CD8-positive, alpha-beta memory T cell (primary cell): ENCODE results near the gene ANXA10. TPM values are rescaled to one million over a fixed set of nuclear protein-coding genes. Genes with fewer than 3 reads are reported as not detected.

Experiments used
- CTCF ChIA-PET: fragments of 350-600 bp; sonication (Branson Sonifier 250); formaldehyde crosslinking; loops from one replicate; lab custom pipeline; 2021; ENCODE audit warnings: antibody characterized with exemption; lab: Charles Lee
- POLR2A ChIA-PET: fragments of 350-600 bp; sonication (Branson Sonifier 250); formaldehyde crosslinking; loops from one replicate; lab custom pipeline; 2021; ENCODE audit warnings: antibody characterized with exemption; lab: Charles Lee
- DNase-seq, 5 donors: peaks; one replicate each; pipeline versions ENCODE4 v3.0.0 to v3.0.0-alpha.2; 2020 to 2022; ENCODE audit warnings: mixed read lengths in 1 of 5
- H3K27ac ChIP-seq: one replicate; pipeline ENCODE4 v1.7.0; 2013; ENCODE audit warnings: low read depth, mild to moderate bottlenecking, low read length, moderate library complexity
- H3K27me3 ChIP-seq: 2 replicates; pipeline ENCODE4 v1.7.0; 2013; ENCODE audit warnings: low read length, mild to moderate bottlenecking; ENCODE audit not compliant: insufficient read depth, poor library complexity, severe bottlenecking
- H3K36me3 ChIP-seq: 2 replicates; pipeline ENCODE4 v1.7.0; 2013; ENCODE audit warnings: mild to moderate bottlenecking, low read length, moderate library complexity; ENCODE audit not compliant: insufficient read depth
- H3K4me1 ChIP-seq: 2 replicates; pipeline ENCODE4 v1.7.0; 2013; ENCODE audit warnings: mild to moderate bottlenecking, low read length, moderate library complexity; ENCODE audit not compliant: insufficient read depth
- H3K4me3 ChIP-seq: 2 replicates; pipeline ENCODE4 v1.7.0; 2013; ENCODE audit warnings: mild to moderate bottlenecking, low read length
- H3K9me3 ChIP-seq: 2 replicates; pipeline ENCODE4 v1.7.0; 2013; ENCODE audit warnings: mild to moderate bottlenecking, low read length
- H3K27ac Mint-ChIP-seq, 8 donors: one replicate each; pipeline ENCODE4 v1.8.0; 2020 to 2021; ENCODE audit warnings: mixed read lengths in 8 of 8, mild to moderate bottlenecking in 6 of 8, inconsistent platforms in 3 of 8, moderate library complexity in 3 of 8
- H3K27me3 Mint-ChIP-seq, 2 donors: one replicate each; pipeline ENCODE4 v1.8.0; 2020 to 2021; ENCODE audit warnings: mixed read lengths in 2 of 2, mild to moderate bottlenecking in 1 of 2, moderate library complexity in 1 of 2
- H3K36me3 Mint-ChIP-seq, 3 donors: one replicate each; pipeline ENCODE4 v1.8.0; 2020 to 2021; ENCODE audit warnings: mixed read lengths in 3 of 3, inconsistent platforms in 1 of 3, mild to moderate bottlenecking in 1 of 3
- H3K4me1 Mint-ChIP-seq, 3 donors: one replicate each; pipeline ENCODE4 v1.8.0; 2020 to 2021; ENCODE audit warnings: mixed read lengths in 3 of 3, inconsistent platforms in 1 of 3, mild to moderate bottlenecking in 1 of 3
- H3K4me3 Mint-ChIP-seq, 7 donors: one replicate each; pipeline ENCODE4 v1.8.0; 2020 to 2021; ENCODE audit warnings: mixed read lengths in 7 of 7, mild to moderate bottlenecking in 6 of 7, moderate library complexity in 4 of 7, inconsistent platforms in 2 of 7
- H3K9me3 Mint-ChIP-seq, 5 donors: one replicate each; pipeline ENCODE4 v1.8.0; 2020 to 2022; ENCODE audit warnings: mixed read lengths in 5 of 5, mild to moderate bottlenecking in 3 of 5, moderate library complexity in 2 of 5, inconsistent platforms in 1 of 5
- polyA plus RNA-seq: library from polyadenylated mRNA; unstranded; fragments of 300-500 nt; fragmentation: Illumina TruSeq; gene quantifications from one replicate; pipeline ENCODE4 v1.2.3, GENCODE V29; 2021
- total RNA-seq, 2 experiments: library from RNA; stranded (reverse); gene quantifications; one replicate each; pipeline ENCODE4 v1.2.3, GENCODE V29; 2021

ANXA10 gene, protein sequence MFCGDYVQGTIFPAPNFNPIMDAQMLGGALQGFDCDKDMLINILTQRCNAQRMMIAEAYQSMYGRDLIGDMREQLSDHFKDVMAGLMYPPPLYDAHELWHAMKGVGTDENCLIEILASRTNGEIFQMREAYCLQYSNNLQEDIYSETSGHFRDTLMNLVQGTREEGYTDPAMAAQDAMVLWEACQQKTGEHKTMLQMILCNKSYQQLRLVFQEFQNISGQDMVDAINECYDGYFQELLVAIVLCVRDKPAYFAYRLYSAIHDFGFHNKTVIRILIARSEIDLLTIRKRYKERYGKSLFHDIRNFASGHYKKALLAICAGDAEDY
- total RNA-seq (not detected), polyA plus RNA-seq (not detected)

- Histone ChIP-seq H3K9me3 (no peaks in the 10 kb centered on the region), H3K27ac (no peak within 1 kb of the TSS), H3K36me3 (no peaks in the 10 kb centered on the region), H3K4me3 (no peak within 1 kb of the TSS), H3K27me3 (no peaks in the 10 kb centered on the region), H3K4me1 (no peaks in the 10 kb centered on the region)
- no peak within 1 kb of the TSS for H3K4me3 Mint-ChIP-seq
- no peak within 1 kb of the TSS for H3K27ac Mint-ChIP-seq
- DNase-seq: no peak
- H3K27me3 Mint-ChIP-seq: no peaks in the 10 kb centered on the region
- peaks cover 6 to 19% (median 9%) of the 10 kb centered on the region in 5 donors for H3K9me3 Mint-ChIP-seq
- H3K4me1 Mint-ChIP-seq: no peaks in the 10 kb centered on the region
- ChIA-PET CTCF (no interaction called here), POLR2A (no interaction called here)
- no peaks in the 10 kb centered on the region for H3K36me3 Mint-ChIP-seq
Observed at GRCh38 chr4:168092176-168092712, at the start of gene ANXA10. Gene ANXA10 (plus strand): TSS chr4:168092537. CDS start chr4:168092701, 164 bp downstream.

- POLR2A ChIA-PET: no interaction called here
Observed at GRCh38 chr4:168045354-168045753, 47.0 kb upstream of the ANXA10 start.

GRCh38 chr4:168050002-168050401 lies 42.3 kb upstream of the ANXA10 start:
- H3K27ac ChIP-seq: no peak overlapping the region
- Mint-ChIP-seq H3K4me1 (no peaks in the 10 kb centered on the region), H3K4me3 (no peak overlapping the region), H3K36me3 (no peaks in the 10 kb centered on the region), H3K27me3 (no peaks in the 10 kb centered on the region), H3K27ac (no peak overlapping the region), H3K9me3 (peaks cover 0 to 9% (median 7%) of the 10 kb centered on the region in 5 donors)
- no peaks in the 10 kb centered on the region for H3K27me3 ChIP-seq
- no peaks in the 10 kb centered on the region for H3K4me1 ChIP-seq
- H3K36me3 ChIP-seq: no peaks in the 10 kb centered on the region
- POLR2A ChIA-PET: no interaction called here
- CTCF ChIA-PET: no interaction called here
- DNase-seq: no peak
- no peak overlapping the region for H3K4me3 ChIP-seq
- no peaks in the 10 kb centered on the region for H3K9me3 ChIP-seq

More at GRCh38 chr4:168045354-168045753, 47.0 kb upstream of the ANXA10 start:
- Mint-ChIP-seq H3K4me3 (no peak overlapping the region), H3K27ac (no peak overlapping the region), H3K36me3 (no peaks in the 10 kb centered on the region), H3K9me3 (peaks cover 0 to 12% (median 7%) of the 10 kb centered on the region in 5 donors), H3K4me1 (no peaks in the 10 kb centered on the region), H3K27me3 (no peaks in the 10 kb centered on the region)
- CTCF ChIA-PET: no interaction called here
- Histone ChIP-seq H3K36me3 (no peaks in the 10 kb centered on the region), H3K4me1 (no peaks in the 10 kb centered on the region), H3K9me3 (no peaks in the 10 kb centered on the region), H3K4me3 (no peak overlapping the region), H3K27me3 (no peaks in the 10 kb centered on the region), H3K27ac (no peak overlapping the region)
- no peak for DNase-seq

- Histone ChIP-seq H3K9me3 (no peaks in the 10 kb centered on the region), H3K4me3 (no peak overlapping the region), H3K36me3 (no peaks in the 10 kb centered on the region), H3K4me1 (no peaks in the 10 kb centered on the region), H3K27me3 (no peaks in the 10 kb centered on the region), H3K27ac (no peak overlapping the region)
- Mint-ChIP-seq H3K27ac (no peak overlapping the region), H3K9me3 (peaks cover 0 to 7% (median 5%) of the 10 kb centered on the region in 5 donors), H3K27me3 (peaks cover 0 to 2% of the 10 kb centered on the region in 2 donors), H3K4me1 (no peaks in the 10 kb centered on the region), H3K4me3 (no peak overlapping the region), H3K36me3 (no peaks in the 10 kb centered on the region)
- ChIA-PET POLR2A (no interaction called here), CTCF (no interaction called here)
- no peak for DNase-seq
Observed at GRCh38 chr4:168051526-168051925, 40.8 kb upstream of the ANXA10 start.

DNA sequence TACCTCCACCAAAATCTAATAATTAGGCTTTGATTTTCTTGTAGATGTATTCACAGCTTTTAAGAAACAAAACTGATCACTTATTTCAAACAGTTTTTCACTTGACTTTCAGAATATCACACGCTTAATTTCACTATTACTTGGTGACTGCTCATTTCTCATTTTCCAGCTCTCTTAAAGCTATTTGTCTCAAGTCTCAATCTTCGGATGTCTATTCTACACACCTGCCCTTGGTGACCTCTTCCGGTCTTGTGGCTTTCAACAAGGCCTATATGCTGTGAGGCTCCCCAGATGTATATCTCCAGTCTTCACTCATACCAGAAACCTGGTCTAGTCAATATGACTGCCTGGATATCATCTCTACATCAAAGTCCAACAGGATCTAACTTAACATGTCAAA lies 34.9 kb upstream of the ANXA10 start:
- Histone ChIP-seq H3K27ac (no peak overlapping the region), H3K4me3 (no peak overlapping the region), H3K9me3 (no peaks in the 10 kb centered on the region), H3K27me3 (no peaks in the 10 kb centered on the region), H3K4me1 (no peaks in the 10 kb centered on the region), H3K36me3 (no peaks in the 10 kb centered on the region)
- ChIA-PET POLR2A (no interaction called here), CTCF (no interaction called here)
- no peak overlapping the region for H3K4me3 Mint-ChIP-seq
- H3K36me3 Mint-ChIP-seq: no peaks in the 10 kb centered on the region
- peaks cover 0 to 2% of the 10 kb centered on the region in 2 donors for H3K27me3 Mint-ChIP-seq
- no peak overlapping the region for H3K27ac Mint-ChIP-seq
- H3K4me1 Mint-ChIP-seq: no peaks in the 10 kb centered on the region
- H3K9me3 Mint-ChIP-seq: peaks cover 0 to 2% (median 0%) of the 10 kb centered on the region in 5 donors
- no peak for DNase-seq

GRCh38 chr4:168059251-168059650 lies 33.1 kb upstream of the ANXA10 start:
- Histone ChIP-seq H3K27me3 (no peaks in the 10 kb centered on the region), H3K27ac (no peak overlapping the region), H3K36me3 (no peaks in the 10 kb centered on the region), H3K4me1 (no peaks in the 10 kb centered on the region), H3K9me3 (no peaks in the 10 kb centered on the region), H3K4me3 (no peak overlapping the region)
- ChIA-PET POLR2A (no interaction called here), CTCF (no interaction called here)
- no peak for DNase-seq
- no peaks in the 10 kb centered on the region for H3K4me1 Mint-ChIP-seq
- no peak overlapping the region for H3K27ac Mint-ChIP-seq
- H3K4me3 Mint-ChIP-seq: no peak overlapping the region
- H3K27me3 Mint-ChIP-seq: peaks cover 0 to 2% of the 10 kb centered on the region in 2 donors
- H3K9me3 Mint-ChIP-seq: peaks cover 0 to 2% (median 0%) of the 10 kb centered on the region in 5 donors
- H3K36me3 Mint-ChIP-seq: no peaks in the 10 kb centered on the region

DNA sequence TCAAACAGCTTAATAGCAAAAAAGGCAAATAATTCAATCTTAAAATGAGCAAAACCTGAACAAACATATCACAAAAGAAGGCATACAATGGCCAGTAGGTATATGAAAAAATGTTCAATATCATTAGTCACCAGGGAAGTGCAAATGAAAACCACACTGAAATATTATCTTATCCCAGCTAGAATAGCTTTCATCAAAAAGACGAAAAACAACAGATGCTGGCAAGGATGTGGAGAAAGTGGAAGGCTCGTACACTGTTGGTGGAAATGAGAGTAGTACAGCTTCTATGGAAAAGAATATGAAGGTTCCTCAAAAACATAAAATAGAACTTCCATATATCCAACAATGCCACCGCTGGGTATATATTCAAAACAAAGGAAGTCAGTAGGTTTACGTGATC lies 29.3 kb upstream of the ANXA10 start:
- no peak overlapping the region for H3K27ac ChIP-seq
- no peaks in the 10 kb centered on the region for H3K36me3 ChIP-seq
- no peaks in the 10 kb centered on the region for H3K4me1 Mint-ChIP-seq
- ChIA-PET POLR2A (no interaction called here), CTCF (no interaction called here)
- no peaks in the 10 kb centered on the region for H3K36me3 Mint-ChIP-seq
- no peak for DNase-seq
- no peak overlapping the region for H3K4me3 Mint-ChIP-seq
- H3K27ac Mint-ChIP-seq: no peak overlapping the region
- H3K4me1 ChIP-seq: no peaks in the 10 kb centered on the region
- H3K27me3 ChIP-seq: no peaks in the 10 kb centered on the region
- no peaks in the 10 kb centered on the region for H3K27me3 Mint-ChIP-seq
- H3K4me3 ChIP-seq: no peak overlapping the region
- no peaks in the 10 kb centered on the region for H3K9me3 ChIP-seq
- peaks cover 0 to 4% (median 3%) of the 10 kb centered on the region in 5 donors for H3K9me3 Mint-ChIP-seq

GRCh38 chr4:168070903-168071302 lies 21.4 kb upstream of the ANXA10 start:
- Histone ChIP-seq H3K36me3 (no peaks in the 10 kb centered on the region), H3K27me3 (no peaks in the 10 kb centered on the region), H3K4me3 (no peak overlapping the region), H3K9me3 (no peaks in the 10 kb centered on the region), H3K27ac (no peak overlapping the region), H3K4me1 (no peaks in the 10 kb centered on the region)
- H3K9me3 Mint-ChIP-seq: peaks cover 0 to 4% (median 4%) of the 10 kb centered on the region in 5 donors
- H3K4me1 Mint-ChIP-seq: no peaks in the 10 kb centered on the region
- H3K27me3 Mint-ChIP-seq: no peaks in the 10 kb centered on the region
- no peak overlapping the region for H3K4me3 Mint-ChIP-seq
- no peaks in the 10 kb centered on the region for H3K36me3 Mint-ChIP-seq
- H3K27ac Mint-ChIP-seq: no peak overlapping the region
- DNase-seq: no peak
- POLR2A ChIA-PET: no interaction called here
- CTCF ChIA-PET: no interaction called here
